EL (cell line): ENCODE measurements around the gene PA2G4.

Experiments used
- DNase-seq: peaks from one replicate; pipeline ENCODE4 v3.0.0-alpha.2; 2016

PA2G4 gene

GRCh38 chr12:56154818-56155217 lies 50.5 kb downstream of the PA2G4 start:
- DNase-seq = no peak

GRCh38 chr12:56155256-56155845 lies 51.0 kb downstream of the PA2G4 start:
- DNase-seq = no peak

- DNase-seq = peak; percentile 57
Observed at GRCh38 chr12:56156464-56157200, 52.3 kb downstream of the PA2G4 start.

GRCh38 chr12:56157201-56158028 lies 53.1 kb downstream of the PA2G4 start:
- DNase-seq = peak; percentile 92

GRCh38 chr12:56158029-56158925 lies 53.9 kb downstream of the PA2G4 start, which contains the start of gene MYL6:
Gene MYL6 (plus strand): TSS chr12:56158359. CDS start chr12:56158402, 43 bp downstream.
- peak; percentile 98 for DNase-seq

GRCh38 chr12:56158926-56159461 lies 54.6 kb downstream of the PA2G4 start:
- peak; percentile 74 for DNase-seq

- DNase-seq = peak; percentile 9
Observed at GRCh38 chr12:56159482-56160192, 55.3 kb downstream of the PA2G4 start.

- peak; percentile 70 for DNase-seq
Observed at GRCh38 chr12:56160193-56160763, 55.9 kb downstream of the PA2G4 start.

GRCh38 chr12:56160894-56161689 lies 56.7 kb downstream of the PA2G4 start:
- DNase-seq = no peak

- DNase-seq = peak; percentile 23
Observed at GRCh38 chr12:56161690-56162351, 57.5 kb downstream of the PA2G4 start.

GRCh38 chr12:56162468-56163290 lies 58.3 kb downstream of the PA2G4 start:
- peak; percentile 33 for DNase-seq
